Erythroblast (primary cell): Measurements from ENCODE around the gene COQ8B.

Source experiments
- GATA1 ChIP-seq: IDR thresholded peaks from 2 replicates; pipeline ENCODE4 v1.6.1; 2011; ENCODE audit warnings: low read depth, mild to moderate bottlenecking, control low read depth, low read length, moderate library complexity
- POLR2A ChIP-seq: IDR thresholded peaks from 2 replicates; pipeline ENCODE4 v1.6.1; 2011; ENCODE audit warnings: mild to moderate bottlenecking, low read length

- no peak for TF ChIP-seq POLR2A
- TF ChIP-seq GATA1, result no peak
Observed at GRCh38 chr19:40705362-40705651, 11.4 kb downstream of the COQ8B start.
